ENCODE data around the gene RAPGEFL1. TPM values are rescaled to one million over a fixed set of nuclear protein-coding genes. Genes with fewer than 3 reads are reported as not detected.
"Not testable (repeated sequence)": the region's sequence is repeated elsewhere in the genome, so short reads cannot be mapped to it uniquely, and the experiment has no call there.

The RAPGEFL1 gene
- total RNA-seq, 1 experiment from 2014 or later: 57.9 TPM

- no peaks in the 10 kb centered on the region for H3K9me3 Mint-ChIP-seq (ENCODE audit: low read depth, unreplicated experiment)
- H3K4me1 Mint-ChIP-seq (ENCODE audit: low read depth, unreplicated experiment): no peaks in the 10 kb centered on the region
- H3K27me3 Mint-ChIP-seq (ENCODE audit: unreplicated experiment): no peaks in the 10 kb centered on the region
- H3K36me3 Mint-ChIP-seq (ENCODE audit: insufficient read depth, unreplicated experiment): no peaks in the 10 kb centered on the region
- BruUV-seq (replicated peaks): no TSS peak
- CTCF ChIA-PET: interaction anchor here (0.6 to 4.8 kb wide), 24 partner anchors 9 to 407 kb away, joined by 3 to 50 read pairs (median 4); partner anchors contain the start of genes CDC6, TOP2A and WIPF2
- DNase-seq: no peak
- no peak overlapping the region for H3K27ac Mint-ChIP-seq (ENCODE audit: unreplicated experiment)
- H3K4me3 Mint-ChIP-seq (ENCODE audit: low read depth, unreplicated experiment): no peak overlapping the region
- intact Hi-C loops (cut with micrococcal nuclease; ENCODE audit: unreplicated experiment): no loop called here
- TF ChIP-seq CTCF (IDR thresholded peaks at IDR 0.05; ENCODE audit: unreplicated experiment): no peak
Observed at GRCh38 chr17:40209404-40210093, 32.3 kb downstream of the RAPGEFL1 start.

GRCh38 chr17:40213914-40214313 lies 36.6 kb downstream of the RAPGEFL1 start:
- H3K4me3 Mint-ChIP-seq (ENCODE audit: low read depth, unreplicated experiment); H3K9me3 Mint-ChIP-seq (ENCODE audit: low read depth, unreplicated experiment); H3K27ac Mint-ChIP-seq (ENCODE audit: unreplicated experiment); intact Hi-C loops (cut with micrococcal nuclease; ENCODE audit: unreplicated experiment); H3K27me3 Mint-ChIP-seq (ENCODE audit: unreplicated experiment); BruUV-seq (replicated peaks); DNase-seq: not testable (repeated sequence)
- CTCF ChIA-PET: interaction anchor here (0.7 to 1.2 kb wide), 11 partner anchors 11 to 349 kb away, joined by 3 to 5 read pairs (median 3); no protein-coding TSS in a partner anchor
- peaks cover 16% of the 10 kb centered on the region for H3K36me3 Mint-ChIP-seq (ENCODE audit: insufficient read depth, unreplicated experiment)
- peaks cover 14% of the 10 kb centered on the region for H3K4me1 Mint-ChIP-seq (ENCODE audit: low read depth, unreplicated experiment)

DNA sequence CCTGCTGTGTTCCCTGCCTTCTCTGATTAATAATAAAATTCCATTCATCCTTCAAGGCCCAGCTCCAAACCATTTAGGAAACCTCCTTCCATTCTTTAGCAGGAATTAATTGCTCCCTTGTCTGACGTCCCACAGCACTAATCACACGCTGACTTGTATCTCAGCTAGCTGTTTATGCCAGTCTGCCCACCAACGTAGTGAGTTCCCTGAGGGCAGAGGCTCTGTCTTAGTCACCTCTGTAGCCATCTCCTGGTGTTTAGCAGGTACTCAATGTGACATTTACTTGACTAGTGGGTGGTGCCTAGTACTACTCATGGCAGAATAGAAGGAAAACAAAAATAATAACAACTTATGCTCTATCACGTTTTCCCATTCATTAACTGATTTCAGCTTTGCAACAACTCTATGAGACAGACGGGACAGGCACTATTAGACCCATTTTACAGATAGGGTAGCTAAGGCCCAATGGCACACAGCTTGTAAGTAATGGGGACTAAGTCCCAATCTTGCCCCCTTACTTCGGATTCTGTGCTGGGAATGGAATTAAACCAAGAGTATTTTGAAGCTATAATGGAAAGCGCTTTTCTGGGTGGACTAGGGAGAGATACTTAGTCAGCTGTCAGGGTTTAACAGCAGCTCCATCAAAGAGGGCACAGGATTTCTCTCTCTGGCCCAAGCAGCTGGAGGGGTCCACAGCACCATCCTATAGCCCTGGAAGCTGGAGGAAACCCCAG lies 40.9 kb downstream of the RAPGEFL1 start:
- Mint-ChIP-seq H3K27me3 (ENCODE audit: unreplicated experiment) (no peaks in the 10 kb centered on the region), H3K36me3 (ENCODE audit: insufficient read depth, unreplicated experiment) (peaks cover 42% of the 10 kb centered on the region), H3K4me1 (ENCODE audit: low read depth, unreplicated experiment) (peaks cover 28% of the 10 kb centered on the region), H3K9me3 (ENCODE audit: low read depth, unreplicated experiment) (peaks cover 4% of the 10 kb centered on the region), H3K4me3 (ENCODE audit: low read depth, unreplicated experiment) (peak overlapping the region; percentile 78), H3K27ac (ENCODE audit: unreplicated experiment) (peak overlapping the region; percentile 36)
- TF ChIP-seq CTCF (IDR thresholded peaks at IDR 0.05; ENCODE audit: unreplicated experiment): no peak
- CTCF ChIA-PET: interaction anchor here (0.5 to 5.4 kb wide), 83 partner anchors 9 to 1120 kb away, joined by 3 to 171 read pairs (median 6); partner anchors contain the start of genes CASC3, CDC6, ERBB2 and GJD3
- DNase-seq: no peak
- no TSS peak for BruUV-seq (replicated peaks)
- intact Hi-C loops (cut with micrococcal nuclease; ENCODE audit: unreplicated experiment): loop anchor here (5.0 kb wide), 1 partner anchor 64 kb away; no protein-coding TSS in a partner anchor

- Mint-ChIP-seq H3K27ac (ENCODE audit: unreplicated experiment) (peak within 1 kb of the TSS; percentile 36), H3K9me3 (ENCODE audit: low read depth, unreplicated experiment) (peaks cover 4% of the 10 kb centered on the region), H3K36me3 (ENCODE audit: insufficient read depth, unreplicated experiment) (peaks cover 50% of the 10 kb centered on the region), H3K4me3 (ENCODE audit: low read depth, unreplicated experiment) (peak within 1 kb of the TSS; percentile 78), H3K4me1 (ENCODE audit: low read depth, unreplicated experiment) (peaks cover 28% of the 10 kb centered on the region), H3K27me3 (ENCODE audit: unreplicated experiment) (no peaks in the 10 kb centered on the region)
- BruUV-seq (replicated peaks): TSS peak; percentile 95
- intact Hi-C loops (cut with micrococcal nuclease; ENCODE audit: unreplicated experiment): loop anchor here (1.0 to 5.0 kb wide), 2 partner anchors 63 to 71 kb away; no protein-coding TSS in a partner anchor
- no peak for TF ChIP-seq CTCF (IDR thresholded peaks at IDR 0.05; ENCODE audit: unreplicated experiment)
- DNase-seq: peak; percentile 100
- CTCF ChIA-PET: interaction anchor here (0.5 to 5.4 kb wide), 108 partner anchors 10 to 1358 kb away, joined by 3 to 171 read pairs (median 5); partner anchors contain the start of genes CASC3, CDC6, ERBB2 and GJD3
Observed at GRCh38 chr17:40218740-40219593, 41.7 kb downstream of the RAPGEFL1 start, which contains the start of gene WIPF2. TSS of gene WIPF2 (plus strand) at chr17:40219304. CDS start at chr17:40256460, 37,156 bp downstream.

Data from Calu3 (cell line).